A673 (cell line): ENCODE data around the gene NEK1.
"Not testable (repeated sequence)": the region's sequence is repeated elsewhere in the genome, so short reads cannot be mapped to it uniquely, and the experiment has no call there.

Source experiments
- EZH2 ChIP-seq: fragments of 200-600 bp; sonication (generic); IDR thresholded peaks from 2 replicates; pipeline ENCODE4 v1.6.1; 2017; ENCODE audit warnings: borderline replicate concordance, low read depth, mild to moderate bottlenecking, mixed read lengths, antibody characterized with exemption, low read length; ENCODE audit not compliant: poor library complexity, severe bottlenecking
- TF ChIP-seq, protein P1 (sequence below): fragments of 300-800, 200-600 bp; sonication (generic); conservative IDR thresholded peaks from 2 replicates; pipeline ENCODE4 v1.5.1; 2017; ENCODE audit warnings: low read depth, mild to moderate bottlenecking, antibody characterized with exemption, low read length, moderate library complexity, mixed read lengths

DNA sequence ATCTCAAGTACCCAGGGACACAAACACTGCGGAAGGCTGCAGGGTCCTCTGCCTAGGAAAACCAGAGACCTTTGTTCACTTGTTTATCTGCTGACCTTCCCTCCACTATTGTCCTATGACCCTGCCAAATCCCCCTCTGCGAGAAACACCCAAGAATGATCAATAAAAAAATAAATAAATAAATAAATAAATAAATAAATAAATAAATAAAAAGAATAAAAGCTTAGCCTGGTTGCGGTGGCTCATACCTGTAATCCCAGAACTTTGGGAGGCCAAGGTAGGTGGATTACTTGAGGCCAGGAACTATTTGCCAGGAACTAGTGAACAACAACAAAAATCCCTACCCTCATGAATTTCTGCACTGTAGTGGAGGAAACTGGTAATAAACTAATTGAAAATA, 41.4 kb downstream of the NEK1 start:
- TF ChIP-seq, protein P1, sequence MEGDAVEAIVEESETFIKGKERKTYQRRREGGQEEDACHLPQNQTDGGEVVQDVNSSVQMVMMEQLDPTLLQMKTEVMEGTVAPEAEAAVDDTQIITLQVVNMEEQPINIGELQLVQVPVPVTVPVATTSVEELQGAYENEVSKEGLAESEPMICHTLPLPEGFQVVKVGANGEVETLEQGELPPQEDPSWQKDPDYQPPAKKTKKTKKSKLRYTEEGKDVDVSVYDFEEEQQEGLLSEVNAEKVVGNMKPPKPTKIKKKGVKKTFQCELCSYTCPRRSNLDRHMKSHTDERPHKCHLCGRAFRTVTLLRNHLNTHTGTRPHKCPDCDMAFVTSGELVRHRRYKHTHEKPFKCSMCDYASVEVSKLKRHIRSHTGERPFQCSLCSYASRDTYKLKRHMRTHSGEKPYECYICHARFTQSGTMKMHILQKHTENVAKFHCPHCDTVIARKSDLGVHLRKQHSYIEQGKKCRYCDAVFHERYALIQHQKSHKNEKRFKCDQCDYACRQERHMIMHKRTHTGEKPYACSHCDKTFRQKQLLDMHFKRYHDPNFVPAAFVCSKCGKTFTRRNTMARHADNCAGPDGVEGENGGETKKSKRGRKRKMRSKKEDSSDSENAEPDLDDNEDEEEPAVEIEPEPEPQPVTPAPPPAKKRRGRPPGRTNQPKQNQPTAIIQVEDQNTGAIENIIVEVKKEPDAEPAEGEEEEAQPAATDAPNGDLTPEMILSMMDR, result not testable (repeated sequence)
- not testable (repeated sequence) for TF ChIP-seq EZH2
